ENCODE measurements around the gene CIB4.

The CIB4 gene

GRCh38 chr2:26630669-26631360, 10.4 kb downstream of the CIB4 start:
- no peak for ATAC-seq (replicated peaks)
- H3K9me3 Mint-ChIP-seq = no peaks in the 10 kb centered on the region

GRCh38 chr2:26630235-26630634, 10.9 kb downstream of the CIB4 start:
- Mint-ChIP-seq H3K4me3 (no peak overlapping the region), H3K4me1 (ENCODE audit: low read depth in 2 of 2) (peaks cover 0 to 3% of the 10 kb centered on the region in 2 donors), H3K27ac (no peak overlapping the region), H3K9me3 (no peaks in the 10 kb centered on the region), H3K27me3 (peaks cover 19 to 68% of the 10 kb centered on the region in 2 donors), H3K36me3 (ENCODE audit: insufficient read depth) (no peaks in the 10 kb centered on the region)
- ATAC-seq (replicated peaks) (no peak), DNase-seq (no peak)

More at GRCh38 chr2:26630669-26631360, 10.4 kb downstream of the CIB4 start:
- no peak for DNase-seq
- Mint-ChIP-seq H3K36me3 (ENCODE audit: insufficient read depth) (no peaks in the 10 kb centered on the region), H3K27ac (no peak overlapping the region), H3K4me3 (no peak overlapping the region), H3K27me3 (peaks cover 19 to 68% of the 10 kb centered on the region in 2 donors), H3K4me1 (ENCODE audit: low read depth in 2 of 2) (peaks cover 0 to 3% of the 10 kb centered on the region in 2 donors)

GRCh38 chr2:26629751-26630150, 11.4 kb downstream of the CIB4 start:
- Mint-ChIP-seq H3K9me3 (no peaks in the 10 kb centered on the region), H3K4me1 (ENCODE audit: low read depth in 2 of 2) (peaks cover 0 to 3% of the 10 kb centered on the region in 2 donors), H3K4me3 (no peak overlapping the region), H3K27me3 (peaks cover 19 to 68% of the 10 kb centered on the region in 2 donors), H3K36me3 (ENCODE audit: insufficient read depth) (no peaks in the 10 kb centered on the region), H3K27ac (no peak overlapping the region)
- ATAC-seq (replicated peaks) (no peak), DNase-seq (no peak)

GRCh38 chr2:26629346-26629630, 11.9 kb downstream of the CIB4 start:
- Mint-ChIP-seq H3K36me3 (ENCODE audit: insufficient read depth) (no peaks in the 10 kb centered on the region), H3K27me3 (peaks cover 19 to 64% of the 10 kb centered on the region in 2 donors), H3K4me3 (no peak overlapping the region), H3K4me1 (ENCODE audit: low read depth in 2 of 2) (peaks cover 0 to 3% of the 10 kb centered on the region in 2 donors), H3K27ac (no peak overlapping the region), H3K9me3 (no peaks in the 10 kb centered on the region)
- ATAC-seq (replicated peaks) (no peak), DNase-seq (no peak)

- no peaks in the 10 kb centered on the region for H3K36me3 Mint-ChIP-seq (ENCODE audit: insufficient read depth)
- no peak overlapping the region for H3K27ac Mint-ChIP-seq
- no peak overlapping the region for H3K4me3 Mint-ChIP-seq
- peaks cover 0 to 3% of the 10 kb centered on the region in 2 donors for H3K4me1 Mint-ChIP-seq (ENCODE audit: low read depth in 2 of 2)
- no peaks in the 10 kb centered on the region for H3K9me3 Mint-ChIP-seq
- no peak for DNase-seq
- peaks cover 19 to 58% of the 10 kb centered on the region in 2 donors for H3K27me3 Mint-ChIP-seq
- ATAC-seq (replicated peaks) = no peak
Observed at GRCh38 chr2:26628561-26629345, 12.4 kb downstream of the CIB4 start.

- H3K27me3 Mint-ChIP-seq = peaks cover 19 to 54% of the 10 kb centered on the region in 2 donors
- peaks cover 0 to 3% of the 10 kb centered on the region in 2 donors for H3K4me1 Mint-ChIP-seq (ENCODE audit: low read depth in 2 of 2)
- no peaks in the 10 kb centered on the region for H3K36me3 Mint-ChIP-seq (ENCODE audit: insufficient read depth)
Observed at GRCh38 chr2:26627350-26628105, 13.6 kb downstream of the CIB4 start.

GRCh38 chr2:26626606-26627005, 14.6 kb downstream of the CIB4 start:
- DNase-seq (no peak), ATAC-seq (replicated peaks) (no peak)
- Mint-ChIP-seq H3K36me3 (ENCODE audit: insufficient read depth) (no peaks in the 10 kb centered on the region), H3K27me3 (peaks cover 11 to 45% of the 10 kb centered on the region in 2 donors), H3K4me1 (ENCODE audit: low read depth in 2 of 2) (peaks cover 0 to 3% of the 10 kb centered on the region in 2 donors), H3K9me3 (no peaks in the 10 kb centered on the region), H3K27ac (no peak overlapping the region), H3K4me3 (no peak overlapping the region)

More at GRCh38 chr2:26627350-26628105, 13.6 kb downstream of the CIB4 start:
- H3K4me3 Mint-ChIP-seq = no peak overlapping the region
- no peak overlapping the region for H3K27ac Mint-ChIP-seq
- DNase-seq = no peak
- H3K9me3 Mint-ChIP-seq = no peaks in the 10 kb centered on the region
- ATAC-seq (replicated peaks) = no peak

- no peak overlapping the region for H3K4me3 Mint-ChIP-seq
- no peaks in the 10 kb centered on the region for H3K9me3 Mint-ChIP-seq
- H3K4me1 Mint-ChIP-seq (ENCODE audit: low read depth in 2 of 2) = peaks cover 0 to 3% of the 10 kb centered on the region in 2 donors
- H3K36me3 Mint-ChIP-seq (ENCODE audit: insufficient read depth) = no peaks in the 10 kb centered on the region
- H3K27me3 Mint-ChIP-seq = peaks cover 21 to 31% of the 10 kb centered on the region in 2 donors
- H3K27ac Mint-ChIP-seq = no peak overlapping the region
- DNase-seq (no peak), ATAC-seq (replicated peaks) (no peak)
Observed at GRCh38 chr2:26623541-26624495, 17.3 kb downstream of the CIB4 start.

- Mint-ChIP-seq H3K27ac (no peak overlapping the region), H3K4me3 (no peak overlapping the region), H3K9me3 (no peaks in the 10 kb centered on the region), H3K4me1 (ENCODE audit: low read depth in 2 of 2) (no peaks in the 10 kb centered on the region), H3K27me3 (peaks cover 23 to 36% of the 10 kb centered on the region in 2 donors), H3K36me3 (ENCODE audit: insufficient read depth) (no peaks in the 10 kb centered on the region)
- DNase-seq (no peak), ATAC-seq (replicated peaks) (no peak)
Observed at GRCh38 chr2:26621469-26622199, 19.5 kb downstream of the CIB4 start.

GRCh38 chr2:26620031-26620605, 21.0 kb downstream of the CIB4 start:
- Mint-ChIP-seq H3K4me1 (ENCODE audit: low read depth in 2 of 2) (no peaks in the 10 kb centered on the region), H3K36me3 (ENCODE audit: insufficient read depth) (no peaks in the 10 kb centered on the region), H3K27me3 (peaks cover 28 to 51% of the 10 kb centered on the region in 2 donors), H3K9me3 (no peaks in the 10 kb centered on the region), H3K27ac (no peak overlapping the region), H3K4me3 (no peak overlapping the region)
- ATAC-seq (replicated peaks) (no peak), DNase-seq (no peak)

GRCh38 chr2:26619521-26619951, 21.6 kb downstream of the CIB4 start:
- Mint-ChIP-seq H3K4me3 (no peak overlapping the region), H3K4me1 (ENCODE audit: low read depth in 2 of 2) (no peaks in the 10 kb centered on the region), H3K36me3 (ENCODE audit: insufficient read depth) (no peaks in the 10 kb centered on the region), H3K27ac (no peak overlapping the region), H3K27me3 (peaks cover 28 to 57% of the 10 kb centered on the region in 2 donors), H3K9me3 (no peaks in the 10 kb centered on the region)
- ATAC-seq (replicated peaks) (no peak), DNase-seq (no peak)

GRCh38 chr2:26619096-26619495, 22.1 kb downstream of the CIB4 start:
- H3K4me1 Mint-ChIP-seq (ENCODE audit: low read depth in 2 of 2) = no peaks in the 10 kb centered on the region
- H3K9me3 Mint-ChIP-seq = no peaks in the 10 kb centered on the region
- peaks cover 28 to 61% of the 10 kb centered on the region in 2 donors for H3K27me3 Mint-ChIP-seq
- DNase-seq (no peak), ATAC-seq (replicated peaks) (no peak)
- no peaks in the 10 kb centered on the region for H3K36me3 Mint-ChIP-seq (ENCODE audit: insufficient read depth)
- no peak overlapping the region for H3K27ac Mint-ChIP-seq
- no peak overlapping the region for H3K4me3 Mint-ChIP-seq
